ENCODE results near the gene DNAJC1.

- TF ChIP-seq MXI1 (conservative IDR thresholded peaks at IDR 0.05; ENCODE audit: poor library complexity, severe bottlenecking) (no peak), RAD21 (conservative IDR thresholded peaks at IDR 0.05) (no peak), EP300 (conservative IDR thresholded peaks at IDR 0.05; ENCODE audit: poor library complexity, severe bottlenecking) (no peak), SMC3 (conservative IDR thresholded peaks at IDR 0.05; ENCODE audit: poor library complexity) (no peak), CTCF (IDR thresholded peaks at IDR 0.05; ENCODE audit: poor library complexity, severe bottlenecking) (no peak), POLR2AphosphoS5 (IDR thresholded peaks at IDR 0.05) (no peak), TAF1 (IDR thresholded peaks at IDR 0.05; ENCODE audit: low read depth) (no peak), EZH2 (IDR thresholded peaks at IDR 0.05; ENCODE audit: borderline replicate concordance, insufficient read depth, low read length, poor library complexity, severe bottlenecking) (no peak)
Observed at GRCh38 chr10:21810582-21811244, 192.8 kb downstream of the DNAJC1 start.

All from neural cell (in vitro differentiated cells).